Measurements from ENCODE around the gene PECR. TPM values are rescaled to one million over a fixed set of nuclear protein-coding genes. Genes with fewer than 3 reads are reported as not detected.

Gene PECR
- total RNA-seq, 2 experiments from 2014 or later, result 9.1 to 10.3 TPM

DNA sequence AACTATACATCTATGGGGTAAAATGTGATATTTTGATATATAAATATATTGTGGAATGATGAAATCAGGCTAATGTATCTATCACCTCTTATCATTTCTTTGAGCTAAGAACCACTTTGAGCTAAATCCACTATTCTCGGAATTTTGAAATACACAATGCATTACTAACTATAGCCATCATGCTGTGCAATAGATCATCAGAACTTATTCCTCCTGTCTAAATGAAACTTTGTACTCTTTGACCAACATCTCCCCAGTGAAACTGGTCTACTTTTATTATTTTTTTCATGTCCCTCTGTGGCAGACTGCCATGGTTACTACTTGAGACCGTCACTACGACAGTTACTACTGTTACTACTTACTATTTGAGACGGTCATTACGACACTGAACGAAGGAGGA is 11.4 kb downstream of the PECR start:
- H3K4me1 ChIP-seq (ENCODE audit: insufficient read depth, low read length), result peaks cover 5% of the 10 kb centered on the region
- Mint-ChIP-seq H3K9me3 (no peaks in the 10 kb centered on the region), H3K27ac (no peak overlapping the region), H3K4me3 (no peak overlapping the region), H3K36me3 (ENCODE audit: low read depth) (peaks cover 45% of the 10 kb centered on the region), H3K27me3 (no peaks in the 10 kb centered on the region), H3K4me1 (ENCODE audit: low read depth) (peaks cover 45% of the 10 kb centered on the region)
- H3K27me3 ChIP-seq (ENCODE audit: control insufficient read depth in 1 of 2, insufficient read depth in 2 of 2, low read length in 2 of 2), result no peaks in the 10 kb centered on the region
- intact Hi-C loops (cut with DNase I, micrococcal nuclease), result loop anchor here in 1 of 2 experiments (5.0 kb wide), 1 partner anchor 37 kb away; the partner anchor contains the start of gene XRCC5
- no peak overlapping the region for H3K4me3 ChIP-seq (ENCODE audit: low read length)
- ChIA-PET POLR2A (interaction anchor here (2.0 kb wide), 1 partner anchor 11 kb away, joined by 8 read pairs; no protein-coding TSS in a partner anchor), CTCF (interaction anchor here (1.3 kb wide), 1 partner anchor 12 kb away, joined by 4 read pairs; no protein-coding TSS in a partner anchor)
- H3K36me3 ChIP-seq (ENCODE audit: insufficient read depth, low read length), result peaks cover 32% of the 10 kb centered on the region
- H3K9me3 ChIP-seq (ENCODE audit: control insufficient read depth in 1 of 2, insufficient read depth in 1 of 2, low read length in 2 of 2), result no peaks in the 10 kb centered on the region
- H3K27ac ChIP-seq (ENCODE audit: low read depth in 1 of 2, low read length in 2 of 2), result no peak overlapping the region
- DNase-seq (no peak), ATAC-seq (ENCODE audit: poor library complexity) (no peak)
- TF ChIP-seq CTCF (IDR thresholded peaks at IDR 0.05), result no peak

DNA sequence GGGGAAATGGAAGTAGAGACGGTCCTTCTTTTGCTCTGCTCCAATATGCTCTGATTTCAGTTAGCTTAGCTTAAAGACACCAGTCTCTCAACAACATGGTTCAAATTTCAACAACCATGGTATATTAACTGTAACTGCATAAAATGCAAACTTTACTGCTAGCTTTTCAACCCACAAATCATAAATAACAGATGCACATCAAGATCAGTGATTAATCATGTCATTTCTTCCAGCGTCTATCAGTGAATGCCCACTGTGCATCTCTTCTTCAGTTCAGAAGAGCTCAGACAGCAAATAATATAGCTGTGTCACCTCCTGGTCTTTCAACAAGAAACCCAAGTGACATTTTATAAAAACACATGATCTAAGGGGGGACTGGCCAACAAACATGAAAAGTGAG is 12.6 kb downstream of the PECR start:
- peaks cover 33% of the 10 kb centered on the region for H3K4me1 Mint-ChIP-seq (ENCODE audit: low read depth)
- H3K27ac Mint-ChIP-seq, result no peak overlapping the region
- DNase-seq (no peak), ATAC-seq (ENCODE audit: poor library complexity) (no peak)
- intact Hi-C loops (cut with DNase I, micrococcal nuclease), result no loop called here
- Histone ChIP-seq H3K36me3 (ENCODE audit: insufficient read depth, low read length) (peaks cover 34% of the 10 kb centered on the region), H3K4me1 (ENCODE audit: insufficient read depth, low read length) (peaks cover 2% of the 10 kb centered on the region), H3K9me3 (ENCODE audit: control insufficient read depth in 1 of 2, insufficient read depth in 1 of 2, low read length in 2 of 2) (no peaks in the 10 kb centered on the region), H3K27ac (ENCODE audit: low read depth in 1 of 2, low read length in 2 of 2) (no peak overlapping the region), H3K27me3 (ENCODE audit: control insufficient read depth in 1 of 2, insufficient read depth in 2 of 2, low read length in 2 of 2) (no peaks in the 10 kb centered on the region), H3K4me3 (ENCODE audit: low read length) (no peak overlapping the region)
- H3K27me3 Mint-ChIP-seq, result no peaks in the 10 kb centered on the region
- no peak for TF ChIP-seq CTCF (IDR thresholded peaks at IDR 0.05)
- ChIA-PET POLR2A (interaction anchor here (0.6 to 0.7 kb wide), 2 partner anchors 12 to 34 kb away, joined by 3 read pairs; no protein-coding TSS in a partner anchor), CTCF (no interaction called here)
- H3K4me3 Mint-ChIP-seq, result no peak overlapping the region
- H3K9me3 Mint-ChIP-seq, result no peaks in the 10 kb centered on the region
- H3K36me3 Mint-ChIP-seq (ENCODE audit: low read depth), result peaks cover 45% of the 10 kb centered on the region

DNA sequence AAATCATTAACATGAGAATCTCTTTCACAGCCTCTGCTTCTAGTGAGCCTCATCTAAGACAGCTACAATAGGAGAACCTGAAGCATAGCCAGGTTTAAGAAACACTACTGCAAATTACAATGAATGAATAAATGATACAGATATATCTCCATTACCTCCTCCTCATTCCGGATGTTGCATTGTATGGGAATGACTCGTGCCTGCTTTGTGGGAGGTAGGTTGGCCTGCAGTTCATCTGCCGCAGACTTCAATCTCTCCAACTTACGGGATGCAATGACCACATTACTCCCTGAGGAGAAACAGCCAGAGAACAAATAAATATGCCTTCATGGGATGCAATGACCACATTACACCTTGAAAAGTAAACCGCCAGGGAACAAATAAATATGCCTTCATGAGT is 15.4 kb downstream of the PECR start:
- POLR2A ChIA-PET, result no interaction called here

More for the DNA sequence above, 15.4 kb downstream of the PECR start:
- Mint-ChIP-seq H3K27ac (no peak overlapping the region), H3K27me3 (no peaks in the 10 kb centered on the region), H3K4me1 (ENCODE audit: low read depth) (peaks cover 23% of the 10 kb centered on the region), H3K36me3 (ENCODE audit: low read depth) (peaks cover 49% of the 10 kb centered on the region), H3K9me3 (no peaks in the 10 kb centered on the region), H3K4me3 (no peak overlapping the region)
- DNase-seq, result no peak
- H3K27ac ChIP-seq (ENCODE audit: low read depth in 1 of 2, low read length in 2 of 2), result no peak overlapping the region
- intact Hi-C loops (cut with DNase I, micrococcal nuclease), result no loop called here
- H3K4me1 ChIP-seq (ENCODE audit: insufficient read depth, low read length), result peaks cover 2% of the 10 kb centered on the region
- no peak for TF ChIP-seq CTCF (IDR thresholded peaks at IDR 0.05)
- H3K36me3 ChIP-seq (ENCODE audit: insufficient read depth, low read length), result peaks cover 33% of the 10 kb centered on the region
- CTCF ChIA-PET, result no interaction called here
- no peaks in the 10 kb centered on the region for H3K9me3 ChIP-seq (ENCODE audit: control insufficient read depth in 1 of 2, insufficient read depth in 1 of 2, low read length in 2 of 2)
- ATAC-seq (ENCODE audit: poor library complexity), result no peak
- H3K27me3 ChIP-seq (ENCODE audit: control insufficient read depth in 1 of 2, insufficient read depth in 2 of 2, low read length in 2 of 2), result no peaks in the 10 kb centered on the region
- H3K4me3 ChIP-seq (ENCODE audit: low read length), result no peak overlapping the region

All from CD4-positive, alpha-beta T cell (primary cell).